HG03135 (cell line): ENCODE data around the gene STK11IP.
A peak's percentile ranks its signal among the peaks of the same experiment; 100 is the strongest.

Source experiments
- ATAC-seq: cut with Tn5 transposase; IDR thresholded peaks from one replicate; pipeline ENCODE4 v1.9.1; 2021; ENCODE audit warnings: mild to moderate bottlenecking, moderate library complexity; ENCODE audit not compliant: unreplicated experiment

STK11IP gene

DNA sequence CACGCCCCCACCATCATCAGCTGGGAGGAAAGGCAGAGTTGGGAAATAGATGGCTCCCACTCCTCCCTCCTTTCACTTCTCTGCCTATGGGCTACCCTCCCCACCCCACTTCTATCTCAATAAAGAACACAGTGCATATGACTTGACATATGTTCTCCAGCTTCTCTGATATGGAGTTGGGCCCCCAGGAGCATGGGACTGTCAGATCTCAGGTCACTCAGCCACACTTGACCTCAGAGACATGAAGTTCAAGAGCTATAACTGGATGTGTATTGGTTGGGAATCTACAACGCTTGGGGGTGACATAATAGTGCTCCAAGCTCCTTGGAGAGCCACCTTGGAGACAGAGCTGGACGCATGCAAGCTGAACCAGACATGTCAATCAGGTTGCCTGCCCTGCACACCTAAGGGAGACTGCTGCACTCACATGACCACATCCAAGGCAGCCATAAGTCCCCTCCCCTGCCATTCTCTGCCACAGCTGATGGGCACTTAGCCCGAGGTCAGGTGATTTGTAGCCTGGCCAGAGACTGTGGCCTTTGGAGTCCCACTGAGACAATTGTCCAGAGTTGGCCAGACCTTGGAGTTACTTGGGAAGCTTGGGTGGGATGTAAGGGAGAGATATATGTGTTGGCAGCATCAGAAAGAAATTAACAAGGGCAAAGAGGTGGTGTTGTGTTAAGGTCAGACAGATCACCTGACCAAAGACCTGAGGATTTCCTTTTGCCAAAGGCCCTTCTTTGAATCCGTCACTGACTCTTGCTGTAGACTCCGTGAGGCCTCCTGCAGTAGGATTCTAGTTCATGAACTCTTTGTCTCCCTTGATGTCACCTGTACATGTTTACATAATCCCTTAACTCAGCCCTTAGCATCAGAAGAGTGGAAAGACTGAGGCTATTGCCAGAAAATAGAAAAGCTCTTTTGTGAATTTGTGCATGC, 21.8 kb upstream of the STK11IP start:
- no peak for ATAC-seq

DNA sequence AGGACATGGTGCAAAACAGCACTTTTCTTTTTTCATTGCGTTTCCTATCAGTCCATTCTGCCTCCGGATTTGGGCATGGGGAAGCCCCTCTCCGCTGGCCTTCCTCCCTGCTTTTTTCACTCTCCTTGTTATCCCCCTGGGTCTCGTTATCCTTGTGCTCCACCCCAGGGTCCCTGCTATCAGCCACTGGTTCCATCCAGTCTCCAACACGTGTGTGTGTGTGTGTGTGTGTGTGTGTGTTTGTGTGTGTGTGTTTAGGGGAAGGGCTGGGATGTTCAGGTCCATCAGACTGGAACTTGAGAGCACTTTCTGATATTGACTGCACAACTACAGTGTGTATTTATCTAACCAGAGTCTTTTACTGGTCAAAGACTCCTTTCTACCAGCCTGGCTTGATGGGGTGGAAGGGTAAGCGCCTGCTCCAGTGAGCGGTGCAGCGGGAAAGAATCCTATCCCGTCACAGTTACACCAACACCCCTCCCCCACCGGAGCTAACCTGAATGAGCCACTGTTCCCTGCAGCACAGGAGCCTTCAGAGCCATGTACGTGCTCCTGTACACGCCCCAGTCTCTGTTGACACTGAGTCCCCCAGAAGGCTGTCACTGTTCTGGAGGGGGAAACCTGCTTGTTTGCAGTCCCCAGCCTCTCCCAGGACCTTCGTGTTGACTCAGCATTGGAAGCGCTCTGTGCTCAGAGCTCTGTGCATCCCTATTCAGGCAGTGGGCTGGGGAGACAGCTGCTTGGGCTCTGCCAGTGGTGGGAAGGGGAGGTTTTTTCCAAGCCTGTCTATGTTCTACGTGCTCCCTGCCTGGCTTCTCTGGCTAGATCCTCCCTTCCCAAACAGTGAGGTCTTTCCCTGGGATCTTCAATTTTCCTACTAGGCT, 20.9 kb upstream of the STK11IP start:
- no peak for ATAC-seq

DNA sequence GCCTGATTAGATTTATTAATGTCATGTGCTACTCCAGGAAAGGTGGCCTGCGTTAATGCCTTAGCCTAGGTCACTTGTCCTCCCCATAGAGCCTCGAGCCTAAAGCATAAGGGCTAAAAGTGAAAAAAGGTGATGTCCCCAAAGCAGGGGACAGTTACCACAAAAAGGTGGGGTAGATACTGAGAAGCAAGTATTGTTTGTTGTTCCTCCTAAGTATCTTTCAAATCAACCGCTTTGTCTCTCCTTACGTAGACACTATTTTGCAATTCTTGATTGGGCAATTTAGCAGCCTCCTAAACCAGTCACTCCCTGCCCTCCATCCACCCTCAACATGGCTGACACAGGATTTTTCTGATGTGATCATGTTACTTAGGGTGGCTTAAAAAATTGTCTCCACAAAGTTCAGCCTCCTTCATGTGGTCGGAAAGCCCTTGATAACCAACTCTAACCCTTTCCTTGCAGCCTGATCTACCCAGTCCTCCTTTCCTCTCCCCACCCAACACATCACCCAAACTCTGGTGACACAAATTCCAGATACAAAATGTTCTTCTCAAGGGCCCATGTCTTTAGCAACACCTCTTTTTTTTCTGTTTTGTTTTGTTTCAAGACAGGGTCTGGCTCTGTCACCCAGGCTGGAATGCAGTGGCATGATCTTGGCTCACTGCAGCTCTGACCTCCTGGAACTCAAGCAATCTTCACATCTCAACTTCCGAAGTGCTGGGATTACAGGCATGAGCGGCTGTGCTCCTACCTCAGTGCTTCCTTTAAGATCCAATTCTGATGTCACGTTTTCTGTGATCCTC, 18.6 kb upstream of the STK11IP start:
- ATAC-seq: no peak

DNA sequence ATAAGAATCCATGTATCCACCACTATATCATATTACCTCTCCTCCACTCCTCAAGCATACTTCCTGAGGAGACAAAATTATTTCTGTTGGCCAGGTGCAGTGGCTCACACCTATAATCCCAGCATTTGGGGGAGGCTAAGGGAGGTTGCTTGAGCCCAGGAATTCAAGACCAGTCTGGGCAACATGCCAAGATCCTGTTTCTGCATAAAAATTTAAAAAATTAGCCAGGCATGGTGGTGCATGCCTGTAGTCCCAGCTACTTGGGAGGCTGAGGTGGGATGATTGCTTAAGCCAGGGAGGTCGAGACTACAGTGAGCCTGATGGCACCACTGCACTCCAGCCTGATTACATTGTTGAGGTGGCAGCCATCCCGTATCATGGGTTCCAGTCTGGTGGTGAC, 16.3 kb upstream of the STK11IP start:
- ATAC-seq: no peak

DNA sequence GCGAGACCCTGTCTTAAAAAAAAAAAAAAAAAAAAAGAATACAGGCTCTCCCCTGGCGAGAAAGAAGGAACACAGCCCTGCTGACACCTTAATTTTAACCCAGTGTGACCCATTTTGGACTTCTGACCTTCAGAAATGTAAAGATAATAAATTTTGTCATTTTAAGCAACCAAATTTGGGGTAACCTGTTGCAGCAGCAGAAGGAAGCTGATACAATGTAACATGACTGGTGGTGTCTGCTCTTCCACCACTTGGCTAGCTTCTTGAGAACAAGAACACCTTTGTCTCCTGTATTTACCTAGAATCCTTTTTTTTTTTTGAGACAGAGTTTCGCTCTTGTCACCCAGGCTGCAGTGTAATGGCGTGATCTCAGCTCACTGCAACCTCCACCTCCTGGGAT, 6.6 kb upstream of the STK11IP start:
- ATAC-seq: no peak

DNA sequence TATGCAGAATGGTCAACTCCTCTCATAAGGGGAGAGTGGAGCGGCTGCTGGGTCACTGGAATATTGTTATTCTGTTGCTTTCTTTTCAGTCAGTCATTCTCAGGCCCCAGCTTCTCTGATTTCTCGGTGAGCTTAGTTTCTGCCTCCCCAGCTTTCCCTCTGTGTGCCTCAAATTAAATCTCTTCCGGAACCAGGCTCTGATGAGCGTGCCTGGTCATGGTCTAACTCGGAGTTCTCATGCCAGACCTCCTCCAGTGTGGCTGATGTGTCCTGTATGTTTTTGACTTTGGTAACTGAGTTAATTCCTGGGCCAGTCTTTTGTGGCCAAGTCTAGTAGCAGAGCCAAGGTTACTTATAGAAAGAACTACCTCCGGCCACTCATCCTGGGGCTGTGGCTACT, 4.9 kb upstream of the STK11IP start:
- no peak for ATAC-seq

DNA sequence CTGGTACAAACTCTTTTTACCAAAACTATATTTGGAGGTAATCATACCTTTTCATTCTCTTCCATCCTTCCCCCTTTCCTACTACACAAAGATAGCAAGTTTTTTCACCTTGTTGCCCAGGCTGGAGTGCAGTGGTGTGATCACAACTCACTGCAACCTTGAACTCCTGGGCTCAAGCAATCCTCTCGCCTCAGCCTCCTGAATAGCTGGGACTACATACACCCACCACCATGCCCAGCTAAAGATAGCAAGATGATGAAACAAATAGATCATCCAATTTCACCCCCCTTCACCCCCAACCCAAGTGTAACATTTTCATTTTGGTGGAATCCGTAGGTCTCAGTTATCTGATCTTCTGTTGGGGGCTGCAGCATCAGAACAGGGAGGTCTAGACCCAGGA, 4.5 kb upstream of the STK11IP start:
- ATAC-seq: no peak

DNA sequence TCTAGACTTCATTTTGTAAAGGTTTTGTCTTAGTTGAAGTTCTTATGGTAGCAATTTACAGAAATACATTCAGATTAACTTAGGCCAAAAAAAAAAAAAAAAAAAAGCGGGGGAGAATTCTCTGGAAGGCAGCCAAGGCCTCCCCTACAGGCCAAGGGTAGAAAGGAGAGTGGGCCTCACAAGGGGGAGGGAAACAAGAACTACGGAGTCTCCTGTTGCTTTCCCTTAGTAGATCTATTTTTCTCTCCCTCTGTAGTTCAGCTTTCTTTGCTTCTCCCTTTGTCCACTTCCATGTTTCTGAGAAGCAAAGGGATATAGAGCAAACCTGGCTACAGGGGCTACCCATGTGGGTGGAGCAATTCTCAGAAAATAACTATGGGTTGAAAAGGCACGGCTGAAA, 2.4 kb upstream of the STK11IP start:
- ATAC-seq: no peak

DNA sequence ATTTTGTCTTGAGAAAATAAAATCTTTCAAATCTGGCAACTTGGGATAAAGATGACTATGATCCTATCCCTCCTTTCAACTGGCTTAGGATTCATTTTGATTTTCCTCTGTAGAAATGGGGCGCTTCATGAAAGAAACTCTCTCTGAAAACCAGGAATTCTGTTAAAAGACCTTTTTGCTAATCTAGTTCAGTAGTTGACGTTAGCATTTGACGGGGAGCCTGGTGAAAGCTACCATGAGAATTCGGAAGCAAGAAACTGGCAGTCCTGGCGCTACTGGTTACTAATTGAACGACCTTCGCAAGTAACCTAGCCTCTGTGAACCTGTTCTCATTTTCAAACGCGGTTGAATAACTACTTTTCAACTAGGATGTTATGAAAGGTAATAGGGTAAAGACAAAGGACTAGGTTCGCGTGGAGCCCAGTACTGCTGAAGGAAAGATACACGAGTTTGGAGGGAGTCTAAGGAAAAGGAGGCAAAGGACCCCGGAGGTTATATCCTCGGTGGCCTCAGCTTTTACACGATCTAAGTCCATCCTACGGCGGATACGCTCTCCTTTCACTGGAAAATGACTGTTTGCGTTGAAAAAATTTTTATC, 604 bp upstream of the STK11IP start:
- ATAC-seq: peak; percentile 12

DNA sequence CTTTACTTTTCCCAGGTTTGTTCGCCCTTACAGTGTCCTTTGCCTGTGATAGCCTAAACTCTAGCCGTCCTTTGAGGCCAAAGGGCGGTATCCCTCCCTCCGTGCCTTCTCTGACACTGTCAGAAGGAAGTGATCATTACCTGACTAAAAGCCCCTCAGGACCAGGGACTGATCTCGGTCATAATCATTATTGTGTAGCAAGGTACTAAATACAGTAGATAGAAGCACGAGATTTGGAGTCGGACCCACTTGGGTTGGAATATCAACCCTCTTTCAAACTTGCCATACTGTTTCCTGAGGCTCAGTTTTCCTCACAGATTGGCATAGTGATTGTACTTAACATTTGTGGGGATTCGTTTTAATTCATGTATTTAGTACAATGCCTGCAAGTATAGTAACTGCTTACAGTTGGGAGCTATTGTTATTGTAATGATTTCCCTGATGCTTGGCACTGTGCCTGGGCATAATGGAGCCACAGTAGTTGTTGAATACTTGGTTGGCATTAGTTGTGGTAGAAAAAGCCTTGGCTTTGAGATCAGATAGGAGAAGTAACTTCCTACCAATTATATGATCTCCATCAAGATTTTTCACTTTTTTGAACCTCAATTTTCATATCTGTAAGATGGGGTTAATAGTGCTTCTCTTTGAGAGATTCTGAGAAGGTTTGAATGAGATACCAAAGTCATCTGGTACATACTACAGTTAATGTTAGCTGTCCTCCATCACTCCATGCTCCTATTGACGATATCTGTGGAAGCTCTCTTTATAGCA, 836 bp downstream of the STK11IP start:
- ATAC-seq: no peak

DNA sequence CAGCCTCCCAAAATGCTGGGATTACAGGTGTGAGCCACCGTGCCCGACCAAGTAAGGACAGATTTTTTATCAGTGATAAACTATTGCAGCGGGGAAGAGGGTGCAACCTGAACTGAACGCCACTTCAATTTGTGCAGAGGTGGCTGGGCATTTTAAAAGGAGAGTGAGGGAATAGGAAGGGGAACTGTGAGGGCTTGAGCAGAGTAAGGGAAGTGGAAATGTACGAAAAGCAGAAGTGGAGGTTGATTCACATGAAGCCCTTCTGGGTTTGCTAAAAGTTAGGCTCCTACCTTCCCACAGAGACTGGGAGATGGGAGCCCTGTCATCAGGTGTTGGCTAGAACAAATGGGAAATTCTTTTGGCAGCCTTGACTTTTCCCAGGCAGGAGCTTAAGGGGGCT, 6.1 kb downstream of the STK11IP start:
- no peak for ATAC-seq

DNA sequence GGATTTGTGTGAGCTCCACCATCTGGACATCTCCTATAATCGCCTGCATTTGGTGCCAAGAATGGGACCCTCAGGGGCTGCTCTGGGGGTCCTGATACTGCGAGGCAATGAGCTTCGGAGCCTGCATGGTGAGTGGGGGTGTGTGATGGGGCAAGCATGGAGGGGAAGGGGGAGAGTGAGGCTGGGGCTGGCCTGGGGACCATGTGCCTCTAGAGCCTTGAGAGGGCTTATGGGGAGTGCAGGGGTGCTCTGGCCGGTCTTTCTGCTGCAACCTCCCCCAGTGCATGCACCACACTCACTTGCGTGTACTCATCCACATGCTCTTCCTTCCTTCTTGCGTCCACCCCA, 7.9 kb downstream of the STK11IP start:
- no peak for ATAC-seq

DNA sequence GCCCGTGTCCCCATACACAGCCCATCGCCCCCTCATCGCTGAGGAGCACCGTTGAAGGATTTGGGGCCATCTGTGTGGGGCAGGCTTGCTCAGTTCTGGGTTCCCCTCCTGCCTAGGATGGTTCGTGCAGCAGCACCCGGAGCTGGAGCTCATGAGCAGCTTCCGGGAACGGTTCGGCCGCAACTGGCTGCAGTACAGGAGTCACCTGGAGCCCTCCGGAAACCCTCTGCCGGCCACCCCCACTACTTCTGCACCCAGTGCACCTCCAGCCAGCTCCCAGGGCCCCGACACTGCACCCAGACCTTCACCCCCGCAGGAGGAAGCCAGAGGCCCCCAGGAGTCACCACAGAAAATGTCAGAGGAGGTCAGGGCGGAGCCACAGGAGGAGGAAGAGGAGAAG, 10.3 kb downstream of the STK11IP start:
- no peak for ATAC-seq

DNA sequence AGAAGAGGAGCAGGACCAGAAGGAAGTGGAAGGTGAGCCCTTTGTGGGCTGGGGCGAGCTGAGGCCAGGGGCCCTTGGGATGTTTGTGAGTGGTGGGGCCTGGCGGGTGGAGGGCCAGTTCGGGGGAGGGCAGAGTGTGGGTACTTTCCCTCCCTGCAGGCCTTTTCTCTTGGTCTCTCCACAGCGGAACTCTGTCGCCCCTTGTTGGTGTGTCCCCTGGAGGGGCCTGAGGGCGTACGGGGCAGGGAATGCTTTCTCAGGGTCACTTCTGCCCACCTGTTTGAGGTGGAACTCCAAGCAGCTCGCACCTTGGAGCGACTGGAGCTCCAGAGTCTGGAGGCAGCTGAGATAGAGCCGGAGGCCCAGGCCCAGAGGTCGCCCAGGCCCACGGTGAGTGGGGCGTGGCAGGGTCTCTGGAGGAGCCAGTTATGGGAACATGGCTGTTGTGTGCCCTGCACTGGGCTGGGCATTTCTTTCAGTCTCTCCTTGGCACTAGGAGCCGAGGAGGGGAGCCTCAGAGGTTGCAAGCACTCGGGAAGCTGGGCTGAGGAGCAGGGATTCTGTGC, 10.8 kb downstream of the STK11IP start:
- ATAC-seq: no peak

DNA sequence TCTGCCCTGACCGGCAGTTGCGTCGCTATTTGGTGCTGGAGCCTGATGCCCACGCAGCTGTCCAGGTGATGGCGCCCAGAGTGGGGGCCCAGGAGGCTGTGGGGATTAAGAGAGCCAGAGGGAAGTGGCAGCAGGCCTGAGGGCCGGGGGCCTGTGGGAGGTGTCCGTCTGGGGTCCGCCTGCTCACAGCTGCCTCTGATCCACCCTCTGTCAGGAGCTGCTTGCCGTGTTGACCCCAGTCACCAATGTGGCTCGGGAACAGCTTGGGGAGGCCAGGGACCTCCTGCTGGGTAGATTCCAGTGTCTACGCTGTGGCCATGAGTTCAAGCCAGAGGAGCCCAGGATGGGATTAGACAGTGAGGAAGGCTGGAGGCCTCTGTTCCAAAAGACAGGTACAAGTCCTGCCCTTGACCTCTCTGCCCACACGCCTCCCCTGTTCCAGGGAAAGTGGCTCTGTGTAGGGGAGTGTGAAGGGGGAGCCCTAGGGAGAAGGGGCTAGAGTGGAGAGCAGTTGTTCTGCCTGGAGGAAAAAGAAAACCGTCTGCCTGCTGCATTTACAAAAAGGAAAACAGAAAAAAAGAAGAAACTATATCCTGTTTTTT, 11.6 kb downstream of the STK11IP start:
- no peak for ATAC-seq

DNA sequence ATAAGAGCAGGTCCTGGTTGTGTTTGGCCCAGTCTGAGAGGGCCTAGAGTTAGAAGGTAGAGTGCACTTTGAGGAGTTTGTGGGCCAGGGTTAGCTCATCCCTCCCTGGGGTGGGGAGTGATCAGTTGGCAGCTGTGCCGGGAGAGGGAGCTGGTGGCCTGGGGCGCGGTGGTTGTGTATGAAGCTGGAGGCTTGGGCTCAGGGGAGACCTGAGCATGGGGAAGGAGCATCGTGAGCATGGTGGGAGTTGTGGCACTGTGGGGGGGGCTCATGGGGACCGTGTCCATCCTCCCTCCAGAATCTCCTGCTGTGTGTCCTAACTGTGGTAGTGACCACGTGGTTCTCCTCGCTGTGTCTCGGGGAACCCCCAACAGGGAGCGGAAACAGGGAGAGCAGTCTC, 13.6 kb downstream of the STK11IP start:
- ATAC-seq: no peak

DNA sequence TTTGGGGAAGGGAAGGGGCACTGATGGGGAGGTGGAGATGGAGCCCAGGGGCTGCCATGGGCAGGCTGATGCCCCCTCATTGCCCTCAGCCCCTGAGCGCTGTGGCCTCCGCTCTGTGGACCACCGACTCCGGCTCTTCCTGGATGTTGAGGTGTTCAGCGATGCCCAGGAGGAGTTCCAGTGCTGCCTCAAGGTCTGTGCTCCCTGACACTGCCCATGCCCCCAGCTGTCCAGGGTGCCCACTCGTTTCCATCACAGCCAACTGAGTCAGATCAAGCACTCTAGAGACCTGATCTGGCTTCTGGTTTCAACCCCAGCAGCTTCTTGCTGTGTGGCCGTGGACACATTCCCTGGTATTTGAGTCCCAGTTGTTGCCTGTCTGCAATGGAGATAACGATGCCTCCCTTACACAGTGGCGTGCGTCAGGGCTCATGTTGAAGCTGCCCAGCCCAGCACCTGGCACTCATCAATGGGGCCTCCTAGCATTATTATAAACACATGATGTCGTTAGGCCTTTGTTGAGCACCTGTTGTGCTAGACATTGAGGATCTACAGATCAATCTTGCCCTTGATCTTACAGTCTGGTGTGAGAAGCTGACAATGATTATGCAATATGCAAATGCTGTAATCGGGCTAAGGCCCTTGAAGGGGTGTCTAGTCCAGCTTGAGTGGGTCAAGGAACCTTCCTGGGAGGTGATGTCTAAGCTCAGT, 14.4 kb downstream of the STK11IP start:
- ATAC-seq: no peak

DNA sequence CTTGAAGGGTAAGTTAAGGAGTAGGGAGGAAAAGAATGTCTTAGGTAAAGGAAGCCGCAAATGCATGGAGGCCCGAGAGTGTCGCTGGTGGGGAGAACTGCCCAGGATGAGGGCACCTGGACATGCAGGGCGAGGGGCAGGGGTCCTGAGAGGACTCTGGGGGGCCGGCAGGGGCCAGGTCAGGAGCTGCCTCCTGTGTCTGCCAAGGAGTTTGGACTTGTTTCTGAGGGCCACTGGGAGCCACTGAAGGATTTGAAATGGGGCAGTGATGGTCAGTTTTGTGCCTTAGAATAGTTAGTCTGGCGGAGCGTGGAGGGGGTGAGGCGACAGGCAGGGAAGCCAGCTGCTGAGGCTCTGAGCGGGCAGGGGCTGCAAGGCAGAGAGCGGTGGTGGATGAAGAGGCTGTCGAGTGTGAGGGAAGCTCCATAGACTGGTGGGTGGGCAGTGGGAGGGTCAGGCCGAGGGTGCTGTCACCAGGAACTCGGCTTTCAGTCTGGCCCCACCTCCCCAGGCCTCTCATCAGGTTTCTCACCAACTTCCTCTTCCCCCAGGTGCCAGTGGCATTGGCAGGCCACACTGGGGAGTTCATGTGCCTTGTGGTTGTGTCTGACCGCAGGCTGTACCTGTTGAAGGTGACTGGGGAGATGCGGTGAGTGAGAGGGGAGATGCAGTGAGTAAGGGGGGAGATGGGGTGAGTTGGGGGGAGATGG, 15.1 kb downstream of the STK11IP start:
- ATAC-seq: no peak
